ENCODE data around the gene PALM2AKAP2.
"Not testable (repeated sequence)": the region's sequence is repeated elsewhere in the genome, so short reads cannot be mapped to it uniquely, and the experiment has no call there.

PALM2AKAP2 gene

GRCh38 chr9:109805050-109805449, 25.1 kb downstream of the PALM2AKAP2 start:
- no peak for DNase-seq (ENCODE audit: low spot score)

- DNase-seq (ENCODE audit: low spot score): no peak
Measured at GRCh38 chr9:109806506-109807115, 26.6 kb downstream of the PALM2AKAP2 start.

- no peak for DNase-seq (ENCODE audit: low spot score)
Measured at GRCh38 chr9:109811876-109812275, 31.9 kb downstream of the PALM2AKAP2 start.

GRCh38 chr9:109812331-109812730, 32.3 kb downstream of the PALM2AKAP2 start:
- DNase-seq (ENCODE audit: low spot score): no peak

- DNase-seq (ENCODE audit: low spot score): peak; percentile 59
Measured at GRCh38 chr9:109812818-109813281, 32.9 kb downstream of the PALM2AKAP2 start.

- DNase-seq (ENCODE audit: low spot score): no peak
Measured at GRCh38 chr9:109813303-109813702, 33.3 kb downstream of the PALM2AKAP2 start.

- no peak for DNase-seq (ENCODE audit: low spot score)
Measured at GRCh38 chr9:109813829-109814228, 33.8 kb downstream of the PALM2AKAP2 start.

GRCh38 chr9:109815366-109815947, 35.5 kb downstream of the PALM2AKAP2 start:
- DNase-seq (ENCODE audit: low spot score): no peak

GRCh38 chr9:109816490-109816889, 36.5 kb downstream of the PALM2AKAP2 start:
- DNase-seq (ENCODE audit: low spot score): no peak

- DNase-seq (ENCODE audit: low spot score): no peak
Measured at GRCh38 chr9:109817146-109817845, 37.3 kb downstream of the PALM2AKAP2 start.

GRCh38 chr9:109817846-109818472, 38.0 kb downstream of the PALM2AKAP2 start:
- DNase-seq (ENCODE audit: low spot score): peak; percentile 52

- no peak for DNase-seq (ENCODE audit: low spot score)
Measured at GRCh38 chr9:109821711-109822110, 41.7 kb downstream of the PALM2AKAP2 start.

GRCh38 chr9:109825383-109825782, 45.4 kb downstream of the PALM2AKAP2 start:
- not testable (repeated sequence) for DNase-seq (ENCODE audit: low spot score)

- no peak for DNase-seq (ENCODE audit: low spot score)
Measured at GRCh38 chr9:109826559-109826958, 46.6 kb downstream of the PALM2AKAP2 start.

GRCh38 chr9:109828254-109828653, 48.3 kb downstream of the PALM2AKAP2 start:
- no peak for DNase-seq (ENCODE audit: low spot score)

Measured in SK-N-DZ (cell line).